Lower leg skin (tissue), 4 donors: ENCODE results near the gene CLCNKB. TPM values are rescaled to one million over a fixed set of nuclear protein-coding genes. Genes with fewer than 3 reads are reported as not detected.

Experiments
- DNase-seq, 2 donors: peaks; one replicate each; pipeline ENCODE4 v3.0.0-alpha.2; 2019; ENCODE audit warnings: low spot score in 2 of 2
- H3K4me3 ChIP-seq: fragments of 200-600 bp; sonication (generic); 2 replicates; pipeline ENCODE4 v1.5.1; 2017; ENCODE audit warnings: mild to moderate bottlenecking, low read depth; ENCODE audit not compliant: poor library complexity, severe bottlenecking
- POLR2A ChIP-seq, 2 donors: fragments of 450-650 bp; IDR thresholded peaks; one replicate each; pipeline ENCODE4 v1.6.1; 2016 to 2017; ENCODE audit warnings: antibody characterized with exemption in 2 of 2, mild to moderate bottlenecking in 1 of 2, moderate library complexity in 1 of 2
- WGBS, 2 donors: methylation state at CpG; one replicate each; pipeline ENCODE4 v1.1.5; 2018; 5-methylcytosine and 5-hydroxymethylcytosine counted together
- intact Hi-C: fragments of 100-400 bp; cut with DNase I; formaldehyde crosslinking; loops from one replicate; pipeline ENCODE4 v1.15.0; 2023; ENCODE audit warnings: low total_unique reads
- total RNA-seq, 4 donors: library from RNA; depleted of rRNA; stranded (reverse); fragments of >200 nt; gene quantifications; one replicate each; pipeline ENCODE4 v1.1.0, GENCODE V29; 2016
- TF ChIP-seq, protein P1 (sequence below), 3 donors: fragments of 450-650 bp; IDR thresholded peaks; one replicate each; pipeline ENCODE4 v1.5.1; 2016; ENCODE audit warnings: antibody characterized with exemption in 3 of 3, mild to moderate bottlenecking in 3 of 3, moderate library complexity in 2 of 3

CLCNKB gene
- total RNA-seq, 4 donors from 2014 or later: 0.26 TPM; not detected in 3

DNA sequence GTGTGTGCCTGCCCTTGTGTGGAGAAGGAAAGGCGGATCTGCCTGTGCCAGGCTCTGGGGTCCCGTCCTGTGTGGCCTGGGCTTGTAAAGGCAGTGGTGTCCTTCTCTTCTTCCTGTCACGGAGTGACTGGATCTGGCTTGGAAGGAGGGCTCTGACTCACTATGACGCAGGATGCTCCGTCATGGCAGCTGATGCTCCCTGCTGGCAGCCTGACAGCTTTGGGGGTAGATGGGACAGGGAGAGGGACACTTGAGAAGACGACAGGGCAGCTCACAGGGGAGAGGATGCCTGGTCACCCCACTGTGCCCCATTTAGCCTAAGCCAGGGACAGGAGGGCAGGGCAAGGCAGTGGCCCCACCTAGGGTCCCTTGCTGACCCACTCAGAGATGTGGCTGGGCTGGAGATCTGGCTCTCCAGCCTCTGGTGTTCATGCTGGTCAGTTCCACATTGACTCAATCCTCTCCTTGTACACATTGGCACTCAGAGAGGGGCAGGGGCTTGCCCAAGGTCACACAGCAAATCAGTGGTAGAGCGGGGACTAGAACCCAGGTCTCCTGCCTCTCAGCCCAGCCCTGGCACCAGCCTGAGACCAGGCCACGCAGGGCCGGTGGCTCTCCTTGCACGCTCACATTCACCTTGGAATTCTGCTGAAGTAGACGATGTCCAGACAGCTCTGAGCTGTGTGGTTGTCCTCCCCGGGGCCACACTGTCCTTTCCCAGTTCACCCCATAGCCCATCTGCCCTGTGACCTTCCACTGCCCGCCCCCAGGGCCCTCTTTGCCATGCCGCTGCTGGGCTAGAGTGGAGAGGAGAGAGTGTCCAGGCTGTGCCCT is 32.7 kb downstream of the CLCNKB start:
- TF ChIP-seq, protein P1, sequence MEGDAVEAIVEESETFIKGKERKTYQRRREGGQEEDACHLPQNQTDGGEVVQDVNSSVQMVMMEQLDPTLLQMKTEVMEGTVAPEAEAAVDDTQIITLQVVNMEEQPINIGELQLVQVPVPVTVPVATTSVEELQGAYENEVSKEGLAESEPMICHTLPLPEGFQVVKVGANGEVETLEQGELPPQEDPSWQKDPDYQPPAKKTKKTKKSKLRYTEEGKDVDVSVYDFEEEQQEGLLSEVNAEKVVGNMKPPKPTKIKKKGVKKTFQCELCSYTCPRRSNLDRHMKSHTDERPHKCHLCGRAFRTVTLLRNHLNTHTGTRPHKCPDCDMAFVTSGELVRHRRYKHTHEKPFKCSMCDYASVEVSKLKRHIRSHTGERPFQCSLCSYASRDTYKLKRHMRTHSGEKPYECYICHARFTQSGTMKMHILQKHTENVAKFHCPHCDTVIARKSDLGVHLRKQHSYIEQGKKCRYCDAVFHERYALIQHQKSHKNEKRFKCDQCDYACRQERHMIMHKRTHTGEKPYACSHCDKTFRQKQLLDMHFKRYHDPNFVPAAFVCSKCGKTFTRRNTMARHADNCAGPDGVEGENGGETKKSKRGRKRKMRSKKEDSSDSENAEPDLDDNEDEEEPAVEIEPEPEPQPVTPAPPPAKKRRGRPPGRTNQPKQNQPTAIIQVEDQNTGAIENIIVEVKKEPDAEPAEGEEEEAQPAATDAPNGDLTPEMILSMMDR (IDR thresholded peaks at IDR 0.05): no peak
- no peak for TF ChIP-seq POLR2A (IDR thresholded peaks at IDR 0.05)
- DNase-seq: no peak
- no peak overlapping the region for H3K4me3 ChIP-seq
- intact Hi-C loops: loop anchor here (5.0 kb wide), 2 partner anchors 111 to 166 kb away; no protein-coding TSS in a partner anchor
- 75% methylated on average over 13 to 14 of the region's 14 CpGs for WGBS, 2 donors

- TF ChIP-seq, protein P1 (IDR thresholded peaks at IDR 0.05): no peak
- no peak for TF ChIP-seq POLR2A (IDR thresholded peaks at IDR 0.05)
- WGBS, 2 donors: 38 to 52% methylated on average over 8 to 11 of the region's 11 CpGs
- no peak for DNase-seq
- no peak overlapping the region for H3K4me3 ChIP-seq
- intact Hi-C loops: loop anchor here (5.0 kb wide), 2 partner anchors 110 to 165 kb away; no protein-coding TSS in a partner anchor
Measured at GRCh38 chr1:16076865-16077238, 33.3 kb downstream of the CLCNKB start.

- intact Hi-C loops: loop anchor here (5.0 kb wide), 2 partner anchors 110 to 165 kb away; no protein-coding TSS in a partner anchor
- no peak overlapping the region for H3K4me3 ChIP-seq
- TF ChIP-seq, protein P1 (IDR thresholded peaks at IDR 0.05): no peak
- TF ChIP-seq POLR2A (IDR thresholded peaks at IDR 0.05): no peak
- WGBS, 2 donors: 65 to 76% methylated on average over 12 of the region's 12 CpGs
- no peak for DNase-seq
Measured at GRCh38 chr1:16077406-16078245, 34.0 kb downstream of the CLCNKB start.

- TF ChIP-seq POLR2A (IDR thresholded peaks at IDR 0.05): no peak
- TF ChIP-seq, protein P1 (IDR thresholded peaks at IDR 0.05): peak in 2 of 3 donors; percentile 91 to 92
- peak; percentile 80 to 94 for DNase-seq
- intact Hi-C loops: loop anchor here (5.0 kb wide), 2 partner anchors 108 to 163 kb away; no protein-coding TSS in a partner anchor
- WGBS, 2 donors: 22 to 34% methylated on average over 10 of the region's 10 CpGs
- H3K4me3 ChIP-seq: no peak overlapping the region
Measured at GRCh38 chr1:16078925-16079656, 35.5 kb downstream of the CLCNKB start.

- no peak overlapping the region for H3K4me3 ChIP-seq
- DNase-seq: no peak
- no peak for TF ChIP-seq POLR2A (IDR thresholded peaks at IDR 0.05)
- TF ChIP-seq, protein P1 (IDR thresholded peaks at IDR 0.05): no peak
- WGBS, 2 donors: 91 to 94% methylated on average over 5 of the region's 5 CpGs
- intact Hi-C loops: loop anchor here (10.0 kb wide), 1 partner anchor 274 kb away; the partner anchor contains the start of gene FBXO42
Measured at GRCh38 chr1:16080422-16081150, 37.0 kb downstream of the CLCNKB start.
